ENCODE measurements around the gene LAPTM4A. TPM values are rescaled to one million over a fixed set of nuclear protein-coding genes. Genes with fewer than 3 reads are reported as not detected.

LAPTM4A gene
- total RNA-seq, 1 experiment from 2014 or later, result 131 TPM

DNA sequence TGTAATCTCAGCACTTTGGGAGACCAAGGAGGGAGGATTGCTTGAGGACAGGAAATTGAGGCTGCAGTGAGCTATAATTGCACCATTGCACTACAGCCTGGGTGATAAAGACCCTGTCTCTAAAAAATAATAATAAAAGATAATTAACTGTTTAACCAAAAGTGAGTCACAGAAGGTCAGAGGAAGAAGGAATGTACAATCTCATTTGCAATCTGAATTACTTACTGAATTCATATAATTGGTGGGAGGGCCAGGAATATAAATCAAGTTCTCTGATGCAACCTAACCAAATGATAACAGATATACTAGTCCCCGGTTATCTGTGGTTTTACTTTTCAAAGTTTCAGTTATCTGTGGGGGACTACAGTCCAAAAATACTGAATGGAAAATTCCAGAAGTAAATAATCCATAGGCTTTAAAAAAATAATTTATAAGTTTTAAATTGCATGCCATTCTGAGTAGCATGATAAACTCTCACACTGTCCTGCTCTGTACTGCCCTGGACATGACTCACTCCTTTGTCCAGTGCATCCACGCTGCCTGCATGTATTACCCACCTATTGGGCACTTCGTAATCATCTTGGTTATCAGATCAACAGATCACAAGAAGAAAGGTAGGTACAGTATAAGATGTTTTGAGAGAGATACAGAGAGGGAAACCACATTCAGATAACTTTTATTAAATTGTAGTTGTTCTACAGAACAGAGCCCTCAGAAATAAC, 26.2 kb downstream of the LAPTM4A start:
- H3K18ac ChIP-seq (ENCODE audit: insufficient read length, low read depth, low read length), result no peak overlapping the region
- no peak overlapping the region for H3K4me2 ChIP-seq (ENCODE audit: insufficient read depth, insufficient read length, low read length)
- no peak overlapping the region for H3K27ac Mint-ChIP-seq
- H3K27ac ChIP-seq (ENCODE audit: insufficient read length, low read depth, low read length), result no peak overlapping the region
- H3K27me3 Mint-ChIP-seq (ENCODE audit: low read depth), result no peaks in the 10 kb centered on the region; the same call in none of the 2 replicates
- H3K4ac ChIP-seq (ENCODE audit: low read depth, low read length), result no peak overlapping the region
- no peak overlapping the region for H2AK5ac ChIP-seq (ENCODE audit: insufficient read length, low read length)
- H2AFZ ChIP-seq (ENCODE audit: low read length), result no peak overlapping the region
- no peak overlapping the region for H2BK120ac ChIP-seq (ENCODE audit: low read depth, low read length, poor library complexity, severe bottlenecking)
- H4K20me1 ChIP-seq (ENCODE audit: control insufficient read depth, insufficient read depth, insufficient read length), result no peaks in the 10 kb centered on the region
- H3K14ac ChIP-seq (ENCODE audit: insufficient read depth, low read length), result no peak overlapping the region
- H4K91ac ChIP-seq (ENCODE audit: insufficient read length, low read depth, low read length), result no peak overlapping the region
- H4K8ac ChIP-seq (replicated peaks; ENCODE audit: insufficient read length, low read depth, low read length), result no peak overlapping the region
- no peak overlapping the region for H2BK15ac ChIP-seq (ENCODE audit: low read depth, low read length)
- no peaks in the 10 kb centered on the region for H3K4me1 ChIP-seq (ENCODE audit: insufficient read depth, low read length)
- DNase-seq, result no peak
- peaks cover 33 to 51% (median 38%) of the 10 kb centered on the region in 3 experiments for H3K36me3 Mint-ChIP-seq (ENCODE audit: insufficient read depth in 1 of 3, low read depth in 3 of 3)
- no peaks in the 10 kb centered on the region for H3K4me1 Mint-ChIP-seq
- TF ChIP-seq, protein P1, sequence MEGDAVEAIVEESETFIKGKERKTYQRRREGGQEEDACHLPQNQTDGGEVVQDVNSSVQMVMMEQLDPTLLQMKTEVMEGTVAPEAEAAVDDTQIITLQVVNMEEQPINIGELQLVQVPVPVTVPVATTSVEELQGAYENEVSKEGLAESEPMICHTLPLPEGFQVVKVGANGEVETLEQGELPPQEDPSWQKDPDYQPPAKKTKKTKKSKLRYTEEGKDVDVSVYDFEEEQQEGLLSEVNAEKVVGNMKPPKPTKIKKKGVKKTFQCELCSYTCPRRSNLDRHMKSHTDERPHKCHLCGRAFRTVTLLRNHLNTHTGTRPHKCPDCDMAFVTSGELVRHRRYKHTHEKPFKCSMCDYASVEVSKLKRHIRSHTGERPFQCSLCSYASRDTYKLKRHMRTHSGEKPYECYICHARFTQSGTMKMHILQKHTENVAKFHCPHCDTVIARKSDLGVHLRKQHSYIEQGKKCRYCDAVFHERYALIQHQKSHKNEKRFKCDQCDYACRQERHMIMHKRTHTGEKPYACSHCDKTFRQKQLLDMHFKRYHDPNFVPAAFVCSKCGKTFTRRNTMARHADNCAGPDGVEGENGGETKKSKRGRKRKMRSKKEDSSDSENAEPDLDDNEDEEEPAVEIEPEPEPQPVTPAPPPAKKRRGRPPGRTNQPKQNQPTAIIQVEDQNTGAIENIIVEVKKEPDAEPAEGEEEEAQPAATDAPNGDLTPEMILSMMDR (conservative IDR thresholded peaks at IDR 0.05), result no peak
- no peak overlapping the region for H3K23ac ChIP-seq (ENCODE audit: insufficient read length, low read depth, low read length)
- H3K27me3 ChIP-seq (ENCODE audit: insufficient read depth, low read length), result no peaks in the 10 kb centered on the region
- H2BK12ac ChIP-seq (ENCODE audit: insufficient read length, low read depth, low read length), result no peak overlapping the region
- H2BK5ac ChIP-seq (ENCODE audit: insufficient read length, low read length), result no peak overlapping the region
- no peak overlapping the region for H3T11ph ChIP-seq (ENCODE audit: low read length)
- H3K4me3 Mint-ChIP-seq, result no peak overlapping the region
- peaks cover 9% of the 10 kb centered on the region for H3K9me3 ChIP-seq (ENCODE audit: control insufficient read depth, low read depth, low read length)
- H3K79me2 ChIP-seq (ENCODE audit: insufficient read depth, low read length), result no peaks in the 10 kb centered on the region
- no peak overlapping the region for H2BK20ac ChIP-seq (ENCODE audit: low read depth, low read length, poor library complexity, severe bottlenecking)
- H4K5ac ChIP-seq (ENCODE audit: insufficient read length, low read depth, low read length), result no peak overlapping the region
- H3K9ac ChIP-seq (ENCODE audit: extremely low read depth, insufficient read length, low read length), result no peak overlapping the region
- H3K23me2 ChIP-seq (ENCODE audit: insufficient read length, low read depth, low read length, poor library complexity, severe bottlenecking), result no peaks in the 10 kb centered on the region
- no peak overlapping the region for H3K56ac ChIP-seq (ENCODE audit: insufficient read length, low read depth, low read length)
- no peaks in the 10 kb centered on the region for H3K79me1 ChIP-seq (ENCODE audit: insufficient read depth, low read depth, low read length, poor library complexity, severe bottlenecking)
- no CpG with 5 or more reads among the region's 3 CpGs for WGBS (ENCODE audit: extremely low coverage, insufficient read length, low lambda C conversion rate)
- H3K9me3 Mint-ChIP-seq, result peaks cover 22% of the 10 kb centered on the region in 2 experiments

Measured in H9 (cell line).